H1 (cell line): ENCODE results near the gene DIRAS2.

Experiments
- CTCF ChIP-seq, 3 experiments: IDR thresholded peaks; 1 replicate in 2 of 3; 2 replicates in 1 of 3; pipeline versions ENCODE4 v1.5.1 to v1.6.1; 2011; ENCODE audit warnings: low read length in 3 of 3, mild to moderate bottlenecking in 3 of 3, inconsistent platforms in 2 of 3, low read depth in 1 of 3, moderate library complexity in 1 of 3; ENCODE audit not compliant: insufficient read depth in 1 of 3; ENCODE audit errors: control extremely low read depth in 1 of 3
- EP300 ChIP-seq, 2 experiments: IDR thresholded peaks; 1 replicate in 1 of 2; 2 replicates in 1 of 2; pipeline ENCODE4 v1.6.1; 2011 to 2012; ENCODE audit warnings: low read depth in 2 of 2, low read length in 2 of 2, mild to moderate bottlenecking in 2 of 2, borderline replicate concordance in 1 of 2, inconsistent platforms in 1 of 2, moderate library complexity in 1 of 2
- HDAC2 ChIP-seq, 2 experiments: fragments of 300-600 bp in 1 of 2; sonication (generic) in 1 of 2; IDR thresholded peaks; 2 replicates each; pipeline ENCODE4 v1.6.1; 2011 to 2012; ENCODE audit warnings: low read depth in 2 of 2, low read length in 2 of 2, mild to moderate bottlenecking in 2 of 2, moderate library complexity in 2 of 2, borderline replicate concordance in 1 of 2, inconsistent platforms in 1 of 2
- MAX ChIP-seq: IDR thresholded peaks from 2 replicates; pipeline ENCODE4 v1.6.1; 2012; ENCODE audit warnings: inconsistent platforms
- POLR2AphosphoS5 ChIP-seq: IDR thresholded peaks from 2 replicates; pipeline ENCODE4 v1.6.1; 2011; ENCODE audit warnings: low read depth, low read length
- SP1 ChIP-seq: IDR thresholded peaks from 2 replicates; pipeline ENCODE4 v1.6.1; 2011; ENCODE audit warnings: low read depth, low read length
- SP2 ChIP-seq: IDR thresholded peaks from 2 replicates; pipeline ENCODE4 v1.6.1; 2012; ENCODE audit warnings: mild to moderate bottlenecking, low read length, inconsistent platforms
- SUZ12 ChIP-seq: fragments of 200-600 bp; sonication (generic); IDR thresholded peaks from 2 replicates; pipeline ENCODE4 v1.6.1; 2012; ENCODE audit warnings: mild to moderate bottlenecking, inconsistent platforms, low read length, moderate library complexity, mixed read lengths
- TF ChIP-seq, protein P1 (sequence below): IDR thresholded peaks from 2 replicates; pipeline ENCODE4 v1.6.1; 2012; ENCODE audit warnings: inconsistent platforms

- TF ChIP-seq SP2 (no peak), CTCF (IDR thresholded peaks at IDR 0.05; ENCODE audit: control extremely low read depth in 1 of 3, insufficient read depth in 1 of 3, low read depth in 1 of 3, low read length in 3 of 3) (no peak), POLR2AphosphoS5 (no peak), SUZ12 (no peak), SP1 (no peak), EP300 (IDR thresholded peaks at IDR 0.05; ENCODE audit: borderline replicate concordance in 1 of 2, low read depth in 2 of 2, low read length in 2 of 2) (no peak), HDAC2 (IDR thresholded peaks at IDR 0.05; ENCODE audit: borderline replicate concordance in 1 of 2, low read depth in 2 of 2, low read length in 2 of 2) (no peak), MAX (no peak)
- TF ChIP-seq, protein P1, sequence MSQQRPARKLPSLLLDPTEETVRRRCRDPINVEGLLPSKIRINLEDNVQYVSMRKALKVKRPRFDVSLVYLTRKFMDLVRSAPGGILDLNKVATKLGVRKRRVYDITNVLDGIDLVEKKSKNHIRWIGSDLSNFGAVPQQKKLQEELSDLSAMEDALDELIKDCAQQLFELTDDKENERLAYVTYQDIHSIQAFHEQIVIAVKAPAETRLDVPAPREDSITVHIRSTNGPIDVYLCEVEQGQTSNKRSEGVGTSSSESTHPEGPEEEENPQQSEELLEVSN = no peak
Measured at GRCh38 chr9:90569511-90569910, 73.1 kb downstream of the DIRAS2 start.
